ENCODE results near the gene FAM83C. TPM values are rescaled to one million over a fixed set of nuclear protein-coding genes. Genes with fewer than 3 reads are reported as not detected.

FAM83C gene
- total RNA-seq, 1 experiment from 2014 or later, result not detected

GRCh38 chr20:35274172-35275092 is 17.8 kb downstream of the FAM83C start:
- peaks cover 9 to 22% of the 10 kb centered on the region in 2 experiments for H3K36me3 ChIP-seq (ENCODE audit: control insufficient read depth in 1 of 2, insufficient read depth in 2 of 2, low read length in 2 of 2)
- H3K9me3 ChIP-seq (ENCODE audit: control insufficient read depth in 1 of 2, insufficient read depth in 1 of 2, low read depth in 1 of 2, low read length in 2 of 2), result no peaks in the 10 kb centered on the region
- RAD21 ChIA-PET (ENCODE audit: low non-redundant PET in 1 of 2, low total read pairs in 2 of 2, uncharacterized antibody in 2 of 2, unreplicated experiment in 2 of 2), result no interaction called here
- peaks cover 23% of the 10 kb centered on the region; the same call in 1 of the 2 replicates for H3K79me2 ChIP-seq (ENCODE audit: insufficient read depth, low read length)
- no peak overlapping the region for H2AFZ ChIP-seq (ENCODE audit: low read depth, low read length, poor library complexity, severe bottlenecking)
- H4K20me1 ChIP-seq (ENCODE audit: insufficient read depth), result no peaks in the 10 kb centered on the region
- H3K9ac ChIP-seq (ENCODE audit: low read length), result no peak overlapping the region
- H3K4me1 ChIP-seq (ENCODE audit: control insufficient read depth in 1 of 2, insufficient read depth in 2 of 2, low read length in 2 of 2), result peaks cover 7 to 23% of the 10 kb centered on the region in 2 experiments; a peak in 3 of 4 replicates
- no TSS peak for BruUV-seq (replicated peaks)
- H3K27me3 ChIP-seq (ENCODE audit: insufficient read depth, low read length), result no peaks in the 10 kb centered on the region
- intact Hi-C loops (cut with micrococcal nuclease), result no loop called here
- no peaks in the 10 kb centered on the region for H3K9me2 ChIP-seq (ENCODE audit: insufficient read depth)
- POLR2A ChIA-PET, result no interaction called here
- TF ChIP-seq REST (IDR thresholded peaks at IDR 0.05; ENCODE audit: low read depth) (no peak), CTCF (IDR thresholded peaks at IDR 0.05 in 2 of 3, conservative IDR thresholded peaks at IDR 0.05 in 1 of 3; ENCODE audit: borderline replicate concordance in 1 of 3, insufficient read depth in 1 of 3, low read depth in 2 of 3, low read length in 2 of 3) (no peak)
- H3K27ac ChIP-seq (ENCODE audit: low read depth, low read length), result no peak overlapping the region
- H3K4me2 ChIP-seq (ENCODE audit: low read length), result no peak overlapping the region
- H3K4me3 ChIP-seq (replicated peaks in 1 of 2; ENCODE audit: low read depth in 1 of 2, low read length in 2 of 2), result no peak overlapping the region
- CTCF ChIA-PET, result no interaction called here
- no peak for DNase-seq (ENCODE audit: low read depth, low spot score)
- no peak for ATAC-seq
